ENCODE results near the gene SRD5A1.

DNA sequence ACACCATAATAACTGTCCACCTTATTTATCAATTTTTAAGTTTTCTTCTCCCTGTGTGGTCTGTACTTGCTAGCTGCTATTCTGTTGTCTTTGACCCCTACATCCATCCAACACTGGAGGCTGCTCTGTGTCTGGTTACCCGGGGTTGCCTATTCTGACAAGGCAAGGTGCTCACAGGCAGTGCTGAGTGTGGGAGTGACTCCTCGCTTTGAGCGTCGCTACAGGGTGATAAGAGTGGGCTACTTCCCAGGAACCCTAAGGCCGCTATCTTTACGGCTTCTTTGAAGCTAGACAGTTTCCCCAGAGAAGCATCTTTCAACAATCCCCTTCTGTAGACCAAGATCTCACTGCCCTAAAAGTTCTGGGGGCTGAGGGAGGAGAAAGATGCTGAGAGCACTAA lies 35.7 kb upstream of the SRD5A1 start:
- TF ChIP-seq ZNF274 (IDR thresholded peaks at IDR 0.05; ENCODE audit: low read depth, low read length): no peak
- TF ChIP-seq SUZ12 (IDR thresholded peaks at IDR 0.05; ENCODE audit: extremely low read depth, insufficient read depth, insufficient read length): no peak
- TF ChIP-seq YY1 (IDR thresholded peaks at IDR 0.05; ENCODE audit: insufficient read depth, insufficient read length): no peak
